SU-DHL-6 (cell line): ENCODE data around the gene STEAP3.

Experiments
- CTCF ChIP-seq: fragments of 200-600 bp; sonication (generic); IDR thresholded peaks from one replicate; pipeline ENCODE4 v1.5.1; 2017; ENCODE audit warnings: antibody characterized with exemption, mild to moderate bottlenecking, low read length, moderate library complexity; ENCODE audit not compliant: insufficient read depth, poor library complexity, severe bottlenecking
- EZH2phosphoT487 ChIP-seq: fragments of 200-600 bp; sonication (generic), shearing (Covaris generic); conservative IDR thresholded peaks from 2 replicates; pipeline ENCODE4 v1.6.1; 2018; ENCODE audit warnings: mild to moderate bottlenecking, antibody characterized with exemption, low read length, moderate library complexity, mixed read lengths

GRCh38 chr2:119231975-119232665 lies 8.5 kb downstream of the STEAP3 start:
- TF ChIP-seq CTCF (no peak), EZH2phosphoT487 (no peak)
